HepG2 (cell line): ENCODE results near the gene PACS1. TPM values are rescaled to one million over a fixed set of nuclear protein-coding genes. Genes with fewer than 3 reads are reported as not detected.

ENCODE experiments used
- DNMT1 ChIP-seq: sonication (generic); formaldehyde crosslinking; IDR thresholded peaks from 2 replicates; pipeline ENCODE4 v1.5.1; 2020; ENCODE audit warnings: mild to moderate bottlenecking, missing genetic modification reagents
- HIC2 ChIP-seq: sonication (generic); formaldehyde crosslinking; IDR thresholded peaks from 2 replicates; pipeline ENCODE4 v1.9.0; 2022; ENCODE audit warnings: low read depth, missing genetic modification reagents
- HMG20B ChIP-seq: conservative IDR thresholded peaks from 2 replicates; pipeline ENCODE4 v1.6.1; 2016; ENCODE audit warnings: missing genetic modification reagents, missing compliant biosample characterization
- JDP2 ChIP-seq: sonication (generic); formaldehyde crosslinking; IDR thresholded peaks from 2 replicates; pipeline ENCODE4 v1.8.1; 2022; ENCODE audit warnings: missing genetic modification reagents, borderline replicate concordance
- MLX ChIP-seq: IDR thresholded peaks from 2 replicates; pipeline ENCODE4 v1.6.1; 2016
- PRDM10 ChIP-seq: sonication (generic); formaldehyde crosslinking; IDR thresholded peaks from 2 replicates; pipeline ENCODE4 v1.4.0; 2020; ENCODE audit warnings: low read depth, missing genetic modification reagents
- REL ChIP-seq: sonication (generic); formaldehyde crosslinking; conservative IDR thresholded peaks from 2 replicates; pipeline ENCODE4 v1.8.0; 2022; ENCODE audit warnings: mild to moderate bottlenecking, missing genetic modification reagents, moderate library complexity
- RFXANK ChIP-seq: IDR thresholded peaks from 2 replicates; pipeline ENCODE4 v1.6.1; 2016
- SNAPC2 ChIP-seq: sonication (generic); formaldehyde crosslinking; IDR thresholded peaks from 2 replicates; pipeline ENCODE4 v1.8.1; 2022; ENCODE audit warnings: mild to moderate bottlenecking, missing genetic modification reagents
- SRY ChIP-seq: sonication (generic); formaldehyde crosslinking; IDR thresholded peaks from 2 replicates; pipeline ENCODE4 v1.8.0; 2022; ENCODE audit warnings: mild to moderate bottlenecking, missing genetic modification reagents
- ZNF34 ChIP-seq: sonication (generic); formaldehyde crosslinking; IDR thresholded peaks from 2 replicates; pipeline ENCODE4 v1.4.0; 2020; ENCODE audit warnings: mild to moderate bottlenecking, missing genetic modification reagents, borderline replicate concordance
- ZNF382 ChIP-seq: sonication (generic); formaldehyde crosslinking; IDR thresholded peaks from 2 replicates; pipeline ENCODE4 v1.5.0; 2020; ENCODE audit warnings: missing genetic modification reagents, mild to moderate bottlenecking, borderline replicate concordance
- ZNF451 ChIP-seq: sonication (generic); formaldehyde crosslinking; IDR thresholded peaks from 2 replicates; pipeline ENCODE4 v1.5.0; 2020; ENCODE audit warnings: mild to moderate bottlenecking, missing genetic modification reagents
- ZNF713 ChIP-seq: sonication (generic); formaldehyde crosslinking; IDR thresholded peaks from 2 replicates; pipeline ENCODE4 v1.4.0; 2020; ENCODE audit warnings: mild to moderate bottlenecking, missing genetic modification reagents
- polyA plus RNA-seq, 8 experiments: library from polyadenylated mRNA; depleted of rRNA in 3 of 8; stranded (reverse) in 7 of 8; unstranded in 1 of 8; fragments of >200 nt; fragmentation: Illumina TruSeq in 4 of 8; extraction: Trizol in 4 of 8; gene quantifications; 2 replicates each; pipeline versions ENCODE4 v1.2.1 to v1.2.3, GENCODE V29; 2011 to 2016; ENCODE audit warnings: low read depth in 4 of 8, missing spikeins in 1 of 8, mixed read lengths in 1 of 8; ENCODE audit not compliant: insufficient read depth in 1 of 8
- total RNA-seq, 5 experiments: library from RNA; depleted of rRNA; stranded (reverse); fragments of >200 nt; fragmentation: Illumina TruSeq; extraction: Trizol; gene quantifications; 2 replicates each; pipeline ENCODE4 v1.2.3, GENCODE V29; 2016; ENCODE audit warnings: low read depth in 1 of 5
- TF ChIP-seq, protein P1 (sequence below): sonication (generic); formaldehyde crosslinking; IDR thresholded peaks from 2 replicates; pipeline ENCODE4 v1.4.0; 2020; ENCODE audit warnings: missing genetic modification reagents, borderline replicate concordance
- TF ChIP-seq, protein P2 (sequence below): sonication (generic); formaldehyde crosslinking; IDR thresholded peaks from 2 replicates; pipeline ENCODE4 v1.4.0; 2020; ENCODE audit warnings: low read depth, mild to moderate bottlenecking, missing genetic modification reagents
- TF ChIP-seq, protein P3 (sequence below): IDR thresholded peaks from 2 replicates; pipeline ENCODE4 v1.6.1; 2018; ENCODE audit warnings: missing genetic modification reagents

PACS1 gene
- total and polyA plus RNA-seq, 2 of the 13 experiments (the other 11 are each of a cell fraction or from before 2014, with no cell fraction given): 7.6 to 8.6 TPM

DNA sequence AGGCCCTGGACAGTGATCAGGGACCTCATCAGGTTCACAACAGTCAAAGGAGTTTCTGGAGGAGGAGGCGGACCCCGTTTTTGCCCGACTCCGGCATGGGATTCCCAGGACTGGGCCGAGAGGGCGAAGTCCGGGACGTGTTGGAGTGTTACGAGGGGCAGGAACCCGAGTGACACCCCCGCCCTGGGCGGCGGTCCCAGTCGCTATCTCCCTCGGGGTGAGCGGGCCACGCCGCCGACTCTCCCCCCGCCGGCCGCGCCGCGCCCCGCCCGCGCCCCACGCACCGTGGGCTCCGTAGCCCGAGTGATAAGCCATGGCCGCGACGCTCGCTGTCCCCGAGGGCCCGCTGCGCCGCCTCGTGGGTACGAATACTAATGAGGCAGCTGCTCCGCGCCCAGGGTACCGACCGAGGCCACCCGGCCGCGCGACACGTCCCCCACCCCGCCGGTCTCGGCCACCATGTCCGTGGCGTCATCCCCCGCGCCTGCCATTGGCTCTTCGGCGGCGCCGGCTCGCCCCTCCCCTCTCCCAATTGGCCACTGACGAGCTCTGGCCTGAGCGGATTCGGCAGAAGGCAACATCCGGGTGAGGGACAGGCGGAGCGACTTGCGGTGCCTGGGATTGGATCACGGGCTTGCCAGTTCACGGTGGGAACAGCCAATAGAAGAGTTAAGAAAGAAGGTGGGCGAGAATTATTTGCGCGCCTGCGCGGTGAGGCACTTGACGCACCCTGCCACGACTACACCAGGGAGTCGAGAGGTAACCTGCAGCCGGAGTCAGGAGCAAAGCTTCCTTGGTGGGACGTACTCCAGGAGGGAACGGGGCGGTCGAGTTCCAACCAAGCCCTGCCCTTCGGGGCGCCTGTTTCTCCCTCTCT, 218.8 kb downstream of the PACS1 start, which contains the start of gene YIF1A (continued):
- TF ChIP-seq HIC2 (CRISPR knock-in tag) (no peak), MLX (no peak), ZNF34 (CRISPR knock-in tag) (peak; percentile 70; the same call in 1 of the 2 replicates), PRDM10 (peak; percentile 8; the same call in 1 of the 2 replicates), DNMT1 (CRISPR knock-in tag) (no peak), RFXANK (CRISPR knock-in tag) (peak; percentile 36; the same call in 1 of the 2 replicates), SNAPC2 (CRISPR knock-in tag) (peak; percentile 80; the same call in 1 of the 2 replicates), SRY (CRISPR knock-in tag) (no peak), ZNF713 (CRISPR knock-in tag) (no peak), JDP2 (CRISPR knock-in tag) (no peak), ZNF382 (CRISPR knock-in tag) (no peak), ZNF451 (CRISPR knock-in tag) (no peak; the same call in 1 of the 2 replicates), REL (CRISPR knock-in tag) (no peak; the same call in 1 of the 2 replicates), HMG20B (CRISPR knock-in tag) (no peak)
- TF ChIP-seq, protein P1, sequence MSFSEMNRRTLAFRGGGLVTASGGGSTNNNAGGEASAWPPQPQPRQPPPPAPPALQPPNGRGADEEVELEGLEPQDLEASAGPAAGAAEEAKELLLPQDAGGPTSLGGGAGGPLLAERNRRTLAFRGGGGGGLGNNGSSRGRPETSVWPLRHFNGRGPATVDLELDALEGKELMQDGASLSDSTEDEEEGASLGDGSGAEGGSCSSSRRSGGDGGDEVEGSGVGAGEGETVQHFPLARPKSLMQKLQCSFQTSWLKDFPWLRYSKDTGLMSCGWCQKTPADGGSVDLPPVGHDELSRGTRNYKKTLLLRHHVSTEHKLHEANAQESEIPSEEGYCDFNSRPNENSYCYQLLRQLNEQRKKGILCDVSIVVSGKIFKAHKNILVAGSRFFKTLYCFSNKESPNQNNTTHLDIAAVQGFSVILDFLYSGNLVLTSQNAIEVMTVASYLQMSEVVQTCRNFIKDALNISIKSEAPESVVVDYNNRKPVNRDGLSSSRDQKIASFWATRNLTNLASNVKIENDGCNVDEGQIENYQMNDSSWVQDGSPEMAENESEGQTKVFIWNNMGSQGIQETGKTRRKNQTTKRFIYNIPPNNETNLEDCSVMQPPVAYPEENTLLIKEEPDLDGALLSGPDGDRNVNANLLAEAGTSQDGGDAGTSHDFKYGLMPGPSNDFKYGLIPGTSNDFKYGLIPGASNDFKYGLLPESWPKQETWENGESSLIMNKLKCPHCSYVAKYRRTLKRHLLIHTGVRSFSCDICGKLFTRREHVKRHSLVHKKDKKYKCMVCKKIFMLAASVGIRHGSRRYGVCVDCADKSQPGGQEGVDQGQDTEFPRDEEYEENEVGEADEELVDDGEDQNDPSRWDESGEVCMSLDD: peak; percentile 34; the same call in 1 of the 2 replicates
- TF ChIP-seq, protein P2, sequence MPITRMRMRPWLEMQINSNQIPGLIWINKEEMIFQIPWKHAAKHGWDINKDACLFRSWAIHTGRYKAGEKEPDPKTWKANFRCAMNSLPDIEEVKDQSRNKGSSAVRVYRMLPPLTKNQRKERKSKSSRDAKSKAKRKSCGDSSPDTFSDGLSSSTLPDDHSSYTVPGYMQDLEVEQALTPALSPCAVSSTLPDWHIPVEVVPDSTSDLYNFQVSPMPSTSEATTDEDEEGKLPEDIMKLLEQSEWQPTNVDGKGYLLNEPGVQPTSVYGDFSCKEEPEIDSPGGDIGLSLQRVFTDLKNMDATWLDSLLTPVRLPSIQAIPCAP: no peak
- TF ChIP-seq, protein P3, sequence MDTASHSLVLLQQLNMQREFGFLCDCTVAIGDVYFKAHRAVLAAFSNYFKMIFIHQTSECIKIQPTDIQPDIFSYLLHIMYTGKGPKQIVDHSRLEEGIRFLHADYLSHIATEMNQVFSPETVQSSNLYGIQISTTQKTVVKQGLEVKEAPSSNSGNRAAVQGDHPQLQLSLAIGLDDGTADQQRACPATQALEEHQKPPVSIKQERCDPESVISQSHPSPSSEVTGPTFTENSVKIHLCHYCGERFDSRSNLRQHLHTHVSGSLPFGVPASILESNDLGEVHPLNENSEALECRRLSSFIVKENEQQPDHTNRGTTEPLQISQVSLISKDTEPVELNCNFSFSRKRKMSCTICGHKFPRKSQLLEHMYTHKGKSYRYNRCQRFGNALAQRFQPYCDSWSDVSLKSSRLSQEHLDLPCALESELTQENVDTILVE (CRISPR knock-in tag): peak; percentile 55; the same call in 1 of the 2 replicates
